ENCODE results near the gene FAN1. TPM values are rescaled to one million over a fixed set of nuclear protein-coding genes. Genes with fewer than 3 reads are reported as not detected.

FAN1 gene
- total RNA-seq, 1 donor from 2014 or later, result 5.6 TPM

- DNase-seq (ENCODE audit: low read depth in 2 of 2), result no peak
Measured at GRCh38 chr15:30921106-30921505, 17.4 kb downstream of the FAN1 start.

DNA sequence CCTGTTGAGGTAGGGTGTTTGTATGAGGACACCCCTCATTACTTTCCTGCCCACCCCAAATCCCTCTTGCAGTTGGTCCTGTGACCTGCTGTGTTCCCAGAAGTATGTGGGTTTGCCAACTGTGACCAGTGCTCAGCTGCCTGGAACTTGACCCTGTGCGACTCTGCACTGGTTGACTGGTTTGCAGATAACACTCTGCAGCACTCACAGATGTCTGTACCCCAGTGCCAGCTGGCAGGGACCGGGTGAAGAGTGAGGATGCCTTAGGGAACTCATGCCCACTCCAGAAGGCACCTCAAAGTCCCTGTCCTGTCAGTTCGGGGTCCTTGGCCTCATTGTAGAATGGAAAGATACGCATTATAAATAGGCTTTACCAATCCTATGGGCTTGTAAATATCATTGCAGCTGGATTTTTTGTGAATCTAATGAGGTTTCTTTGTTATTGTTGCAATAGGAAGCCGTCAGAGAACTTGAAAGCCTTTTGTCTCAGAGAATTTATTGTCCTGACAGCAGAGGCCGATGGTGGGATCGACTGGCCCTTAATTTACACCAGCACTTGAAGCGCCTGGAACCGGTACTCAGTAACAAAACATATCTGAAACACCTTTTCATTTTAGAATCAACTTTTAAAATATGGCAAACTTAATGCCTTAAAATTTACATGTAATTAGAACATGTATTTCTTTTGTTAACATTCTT lies 18.2 kb downstream of the FAN1 start:
- DNase-seq (ENCODE audit: low read depth in 2 of 2), result peak in 1 of 2 donors; percentile 14

DNA sequence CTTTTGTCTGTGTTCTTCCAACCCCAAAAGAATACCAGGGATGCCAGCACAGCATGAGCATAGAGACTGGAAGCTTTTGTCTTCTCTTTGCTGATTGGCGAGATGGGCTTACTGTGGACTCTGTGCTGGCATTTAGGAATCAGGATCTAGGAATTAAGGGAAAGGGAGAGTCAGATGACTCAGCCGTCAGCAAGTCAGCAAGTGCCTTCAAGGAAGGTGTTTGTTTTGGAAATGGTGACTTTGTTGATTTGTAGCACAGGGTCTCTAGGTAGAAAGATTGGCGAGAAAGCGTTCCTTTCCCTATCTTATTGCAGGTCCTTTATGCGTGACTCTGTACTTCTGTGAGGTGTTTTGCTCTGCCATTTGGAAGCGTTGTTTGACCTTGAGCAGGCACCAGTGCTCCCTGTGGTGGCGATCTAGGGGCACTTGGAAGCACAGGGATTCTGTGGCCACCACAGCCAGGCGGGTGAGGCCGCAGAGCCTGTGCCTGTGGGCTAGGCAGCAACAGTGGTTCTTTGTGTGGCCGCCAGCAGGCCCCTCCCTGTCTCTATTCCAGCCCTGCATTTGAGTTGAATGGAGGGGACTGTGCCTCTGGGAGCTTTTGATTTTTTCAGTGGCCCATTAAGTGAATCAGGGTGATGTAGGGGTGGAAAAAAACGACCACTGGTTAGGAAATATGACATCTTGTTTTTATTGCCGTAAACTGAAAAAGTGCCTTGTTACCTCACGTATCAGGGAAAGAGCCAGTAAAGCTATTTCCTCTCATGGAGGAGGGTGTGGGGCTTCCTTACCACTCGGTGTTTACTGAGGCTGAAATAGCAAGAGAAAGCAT lies 19.0 kb downstream of the FAN1 start:
- DNase-seq (ENCODE audit: low read depth in 2 of 2), result peak; percentile 42 to 65

GRCh38 chr15:30923429-30923828 lies 19.7 kb downstream of the FAN1 start:
- peak in 1 of 2 donors; percentile 19 for DNase-seq (ENCODE audit: low read depth in 2 of 2)

DNA sequence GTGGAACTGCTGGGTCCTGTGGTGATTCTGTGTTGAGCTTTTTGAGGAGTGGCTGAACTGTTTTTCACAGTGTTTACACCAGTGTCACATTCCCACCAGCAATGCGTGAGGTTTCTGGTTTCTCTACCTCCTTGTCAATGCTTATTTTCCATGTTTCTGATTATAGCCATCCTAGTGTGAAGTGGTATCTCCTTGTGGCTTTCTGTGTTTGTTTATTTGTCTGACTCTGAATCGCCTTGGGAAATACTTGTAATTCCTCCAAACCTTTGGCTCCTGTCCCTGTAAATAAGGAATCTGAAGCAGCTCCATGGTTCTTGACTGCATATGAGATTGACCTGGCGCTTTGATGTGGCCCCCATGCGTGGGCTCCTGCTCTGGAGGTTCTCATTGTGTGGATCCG lies 20.6 kb downstream of the FAN1 start:
- DNase-seq (ENCODE audit: low read depth in 2 of 2), result no peak

DNA sequence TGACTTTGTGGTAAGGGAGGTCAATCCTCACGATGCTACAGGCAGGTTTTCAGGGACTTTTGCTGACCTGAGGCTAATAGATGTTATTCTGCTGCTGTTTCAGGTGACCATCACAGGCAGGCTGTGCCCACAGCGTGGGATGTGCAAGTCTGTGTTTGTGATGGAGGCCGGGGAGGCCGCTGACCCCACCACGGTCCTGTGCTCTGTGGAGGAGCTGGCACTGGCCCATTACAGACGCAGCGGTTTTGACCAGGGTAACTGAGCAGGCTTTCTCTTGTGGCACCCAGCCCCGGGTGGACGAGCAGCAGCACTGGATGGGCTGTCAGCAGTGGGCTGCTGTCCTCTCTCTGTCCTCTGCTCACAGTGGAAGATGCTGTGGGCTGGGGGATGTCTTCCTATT lies 22.0 kb downstream of the FAN1 start:
- no peak for DNase-seq (ENCODE audit: low read depth in 2 of 2)

- no peak for DNase-seq (ENCODE audit: low read depth in 2 of 2)
Measured at GRCh38 chr15:30926161-30926560, 22.4 kb downstream of the FAN1 start.

DNA sequence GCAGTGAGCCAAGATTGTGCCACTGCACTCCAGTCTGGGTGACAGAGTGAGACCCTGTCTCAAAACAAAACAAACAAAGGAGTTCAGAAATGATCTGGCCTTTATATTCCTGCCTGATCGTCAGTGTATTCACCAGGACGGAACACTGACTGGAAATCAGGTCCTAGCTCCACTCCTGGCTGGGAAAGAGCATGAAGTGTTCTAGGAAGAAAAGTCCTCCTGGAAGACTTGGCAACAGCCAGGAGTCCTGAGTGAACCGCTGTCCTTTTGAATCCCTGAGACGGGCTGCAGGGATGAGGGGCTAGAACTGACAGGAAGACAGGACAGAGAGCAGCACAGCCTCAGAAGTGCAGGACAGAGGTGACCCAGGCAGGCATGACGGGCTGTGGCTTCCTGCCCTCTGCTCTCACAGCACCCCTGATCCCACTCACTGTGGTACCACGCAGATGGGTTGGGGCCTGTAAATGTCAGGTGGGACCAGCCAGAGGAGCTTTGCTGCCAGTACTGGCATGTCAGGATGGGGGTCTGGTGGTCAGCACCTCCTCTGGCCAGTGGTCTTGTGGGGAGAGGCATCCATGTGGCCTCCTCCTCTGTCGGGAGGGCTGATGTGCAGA lies 23.5 kb downstream of the FAN1 start:
- DNase-seq (ENCODE audit: low read depth in 2 of 2), result no peak

DNA sequence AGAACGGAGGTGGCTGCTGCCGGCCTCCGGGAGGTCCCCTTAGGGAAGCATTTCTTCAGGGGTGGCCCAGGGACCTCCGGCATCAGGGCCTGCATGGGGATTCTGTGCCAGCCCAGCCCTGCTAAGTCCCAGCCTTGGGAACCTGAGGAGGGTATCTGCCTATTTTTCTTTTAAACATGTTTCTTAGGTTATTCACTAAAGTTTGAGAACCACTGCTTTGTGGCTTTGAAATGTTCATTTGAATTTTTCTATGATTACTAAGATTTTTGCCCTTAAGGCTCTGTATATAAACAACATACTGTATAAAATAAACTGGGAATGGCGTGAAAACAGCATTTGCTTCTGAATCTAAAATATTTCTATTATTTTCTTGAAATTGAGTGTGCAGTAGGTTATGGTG lies 24.4 kb downstream of the FAN1 start:
- DNase-seq (ENCODE audit: low read depth in 2 of 2), result no peak

DNA sequence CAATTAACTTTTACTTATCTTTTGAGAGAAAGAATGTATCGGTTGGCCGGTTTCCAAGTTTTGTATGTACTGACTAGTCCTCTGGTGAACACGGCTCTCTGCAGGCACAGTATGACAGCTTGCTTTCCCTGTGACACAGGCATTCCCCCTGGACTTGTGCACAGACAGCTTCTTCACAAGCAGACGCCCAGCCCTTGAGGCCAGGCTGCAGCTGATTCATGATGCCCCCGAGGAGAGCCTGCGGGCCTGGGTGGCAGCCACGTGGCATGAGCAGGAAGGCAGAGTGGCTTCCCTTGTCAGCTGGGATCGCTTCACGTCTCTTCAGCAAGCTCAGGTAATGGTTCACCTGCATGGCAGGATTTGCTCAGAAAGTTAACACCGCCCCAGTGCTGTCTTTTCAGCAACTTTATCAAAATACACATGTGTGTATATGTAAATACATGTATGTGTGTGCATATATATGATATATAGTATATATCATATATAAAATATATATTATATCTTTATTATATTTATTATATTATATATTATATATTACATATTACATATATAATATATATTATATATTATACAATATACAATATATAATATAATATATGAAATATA lies 25.5 kb downstream of the FAN1 start:
- no peak for DNase-seq (ENCODE audit: low read depth in 2 of 2)

DNA sequence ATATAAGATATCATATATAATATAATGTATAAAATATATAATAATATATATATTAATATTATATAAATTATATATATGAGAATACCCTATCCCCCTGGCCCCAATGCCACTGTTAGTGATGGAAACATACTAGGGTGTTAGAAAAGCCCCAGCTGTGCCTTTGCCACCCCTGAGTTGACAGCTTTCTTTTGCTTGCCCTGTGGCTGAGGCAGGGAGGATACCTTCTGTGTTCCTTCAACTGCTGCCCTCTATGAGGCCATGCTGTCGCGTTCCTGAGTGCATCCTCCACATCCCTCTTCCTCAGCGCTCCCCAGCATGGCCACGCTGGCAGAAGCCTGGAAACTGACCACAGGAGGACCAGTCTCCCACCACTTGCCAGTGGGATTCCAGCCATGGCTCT lies 26.3 kb downstream of the FAN1 start:
- DNase-seq (ENCODE audit: low read depth in 2 of 2), result no peak

DNA sequence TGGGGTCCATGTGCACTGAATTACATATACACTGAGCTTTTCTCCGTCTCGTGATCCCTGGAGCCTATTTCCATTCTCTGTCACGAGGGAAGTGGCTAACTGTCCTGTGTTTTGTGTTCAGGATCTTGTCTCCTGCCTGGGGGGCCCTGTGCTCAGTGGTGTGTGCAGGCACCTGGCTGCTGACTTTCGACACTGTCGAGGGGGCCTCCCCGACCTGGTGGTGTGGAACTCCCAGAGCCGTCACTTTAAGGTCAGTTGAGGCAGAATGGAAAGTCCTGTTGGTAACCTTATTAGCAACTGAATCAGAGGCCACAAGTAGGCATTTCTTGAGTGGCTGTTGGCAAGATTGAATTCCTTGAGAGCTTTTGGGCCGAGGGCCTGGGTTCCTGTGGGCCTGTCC lies 26.7 kb downstream of the FAN1 start:
- no peak for DNase-seq (ENCODE audit: low read depth in 2 of 2)

DNA sequence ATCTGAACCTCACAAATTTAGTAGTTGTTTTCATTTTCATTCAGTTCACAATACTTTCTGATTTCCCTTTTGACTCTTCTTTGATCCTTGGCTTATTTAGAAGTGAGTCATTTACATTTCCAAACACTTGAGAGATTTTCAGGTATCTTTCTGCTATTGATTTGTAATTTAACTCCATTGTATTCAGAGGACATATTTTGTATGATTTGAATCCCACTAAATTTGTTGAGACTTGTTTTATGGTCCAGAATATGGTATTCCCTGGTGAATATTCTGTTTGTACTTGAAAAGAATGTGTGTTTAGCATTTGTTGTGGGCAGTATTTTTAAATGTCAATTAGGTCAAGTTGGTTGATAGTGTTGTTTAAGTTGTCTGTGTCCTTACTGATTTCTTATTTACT lies 29.6 kb downstream of the FAN1 start:
- no peak for DNase-seq (ENCODE audit: low read depth in 2 of 2)

GRCh38 chr15:30939161-30939560 lies 35.4 kb downstream of the FAN1 start:
- DNase-seq (ENCODE audit: low read depth in 2 of 2), result no peak

DNA sequence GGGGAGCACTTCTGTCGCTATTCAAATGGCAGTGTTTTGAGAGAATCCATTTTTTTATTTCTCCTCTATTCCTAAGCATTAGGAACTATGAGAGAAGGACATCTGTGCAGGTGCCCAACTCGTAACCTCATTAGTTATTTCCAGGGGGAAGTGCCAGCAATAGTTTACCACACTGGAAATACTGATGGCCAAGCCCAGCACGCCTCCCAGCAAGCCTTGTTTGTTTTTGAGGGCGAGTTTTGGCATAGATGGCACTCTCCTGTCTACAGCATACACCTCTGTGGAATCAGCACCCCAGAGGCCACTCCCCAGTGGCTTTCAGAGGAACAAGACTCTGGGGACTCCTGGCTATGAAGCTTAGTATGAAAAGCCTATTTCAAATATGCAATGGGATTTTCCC lies 36.6 kb downstream of the FAN1 start:
- DNase-seq (ENCODE audit: low read depth in 2 of 2), result no peak

DNA sequence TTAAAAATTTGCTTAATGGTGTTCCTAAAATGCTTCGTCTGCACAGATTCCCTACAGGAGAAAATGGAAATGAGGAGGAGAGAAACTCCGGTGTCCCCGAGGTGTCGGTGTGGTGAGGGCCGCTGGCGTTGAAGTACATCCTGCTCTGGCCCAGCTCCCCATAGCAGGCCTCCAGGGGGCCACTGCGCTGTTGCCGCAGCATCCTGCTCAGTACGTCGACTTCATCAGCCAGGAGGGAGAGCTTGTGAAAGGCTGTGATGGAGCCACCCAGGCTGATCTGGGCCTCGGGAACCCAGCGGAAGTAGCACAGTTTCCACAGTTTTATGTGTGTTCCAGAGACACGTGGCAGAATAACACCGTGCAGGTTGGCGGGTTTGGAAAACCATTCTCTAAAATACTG lies 37.8 kb downstream of the FAN1 start:
- DNase-seq (ENCODE audit: low read depth in 2 of 2), result no peak

GRCh38 chr15:30943654-30944335 lies 40.1 kb downstream of the FAN1 start:
- DNase-seq (ENCODE audit: low read depth in 2 of 2), result no peak

- no peak for DNase-seq (ENCODE audit: low read depth in 2 of 2)
Measured at GRCh38 chr15:30953183-30953582, 49.5 kb downstream of the FAN1 start.

DNA sequence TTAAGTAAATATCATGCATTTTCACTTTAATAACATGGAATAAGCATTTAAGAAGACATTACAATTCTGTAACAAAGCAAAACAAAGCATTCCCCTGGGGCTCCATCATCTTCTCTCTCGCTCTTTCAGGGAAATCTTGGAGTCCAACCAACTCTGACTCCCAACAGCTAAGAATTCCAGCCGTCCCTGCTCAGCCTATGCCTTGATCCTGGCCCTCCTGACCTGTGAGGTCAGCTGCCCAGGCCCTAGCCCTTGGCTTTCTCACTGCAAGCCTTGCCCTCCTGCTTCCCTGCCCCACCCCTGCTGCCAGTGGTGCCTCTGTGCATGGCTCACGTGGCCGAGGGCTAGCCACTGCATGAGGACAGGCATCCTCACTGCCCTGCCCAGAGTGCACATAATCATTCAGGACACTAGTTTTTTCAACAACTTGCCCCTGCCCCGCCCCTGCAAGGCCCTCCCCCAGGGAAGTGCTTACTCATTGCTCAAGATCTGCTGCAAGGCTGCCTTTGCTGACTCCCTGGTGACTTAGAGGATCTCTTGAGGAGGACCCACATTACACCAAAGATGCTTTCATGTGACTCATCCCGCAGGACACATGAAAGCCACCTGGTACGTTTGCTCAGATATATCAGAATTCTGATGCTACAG lies 50.1 kb downstream of the FAN1 start:
- DNase-seq (ENCODE audit: low read depth in 2 of 2), result peak in 1 of 2 donors; percentile 46

DNA sequence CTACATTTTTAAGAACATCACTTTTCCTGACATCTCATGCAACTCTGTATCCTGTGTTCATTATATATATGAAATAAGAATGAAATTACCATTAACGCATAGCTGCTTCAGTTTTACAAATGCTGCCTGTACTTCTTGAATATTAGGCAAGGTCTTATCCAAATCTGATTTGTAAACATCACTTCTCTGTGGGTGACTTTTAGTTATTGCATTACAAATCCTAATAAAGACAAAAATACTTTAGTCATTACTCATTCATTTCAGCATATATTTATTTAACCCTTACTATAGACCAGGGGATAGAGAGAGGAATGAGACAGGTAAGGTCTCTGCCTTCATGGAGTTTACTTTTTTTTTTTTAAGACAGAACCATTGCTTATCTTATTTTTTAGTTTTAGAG lies 51.0 kb downstream of the FAN1 start:
- DNase-seq (ENCODE audit: low read depth in 2 of 2), result no peak
